Keratinocyte (primary cell): Measurements from ENCODE around the gene ANKHD1.

Source experiments
- EZH2 ChIP-seq: IDR thresholded peaks from one replicate; pipeline ENCODE4 v1.6.1; 2012; ENCODE audit warnings: inconsistent platforms, mild to moderate bottlenecking, low read length, moderate library complexity
- TF ChIP-seq, protein P1 (sequence below), 3 experiments: IDR thresholded peaks in 1 of 3; conservative IDR thresholded peaks in 1 of 3; optimal IDR thresholded peaks in 1 of 3; 2 replicates in 2 of 3; 3 replicates in 1 of 3; pipeline versions ENCODE3 to v1.5.1; 2011; ENCODE audit warnings: low read length in 3 of 3, mild to moderate bottlenecking in 3 of 3, moderate library complexity in 2 of 3, control low read depth in 1 of 3, inconsistent platforms in 1 of 3; ENCODE audit not compliant: insufficient read depth in 2 of 3; ENCODE audit errors: extremely low read depth in 1 of 3

DNA sequence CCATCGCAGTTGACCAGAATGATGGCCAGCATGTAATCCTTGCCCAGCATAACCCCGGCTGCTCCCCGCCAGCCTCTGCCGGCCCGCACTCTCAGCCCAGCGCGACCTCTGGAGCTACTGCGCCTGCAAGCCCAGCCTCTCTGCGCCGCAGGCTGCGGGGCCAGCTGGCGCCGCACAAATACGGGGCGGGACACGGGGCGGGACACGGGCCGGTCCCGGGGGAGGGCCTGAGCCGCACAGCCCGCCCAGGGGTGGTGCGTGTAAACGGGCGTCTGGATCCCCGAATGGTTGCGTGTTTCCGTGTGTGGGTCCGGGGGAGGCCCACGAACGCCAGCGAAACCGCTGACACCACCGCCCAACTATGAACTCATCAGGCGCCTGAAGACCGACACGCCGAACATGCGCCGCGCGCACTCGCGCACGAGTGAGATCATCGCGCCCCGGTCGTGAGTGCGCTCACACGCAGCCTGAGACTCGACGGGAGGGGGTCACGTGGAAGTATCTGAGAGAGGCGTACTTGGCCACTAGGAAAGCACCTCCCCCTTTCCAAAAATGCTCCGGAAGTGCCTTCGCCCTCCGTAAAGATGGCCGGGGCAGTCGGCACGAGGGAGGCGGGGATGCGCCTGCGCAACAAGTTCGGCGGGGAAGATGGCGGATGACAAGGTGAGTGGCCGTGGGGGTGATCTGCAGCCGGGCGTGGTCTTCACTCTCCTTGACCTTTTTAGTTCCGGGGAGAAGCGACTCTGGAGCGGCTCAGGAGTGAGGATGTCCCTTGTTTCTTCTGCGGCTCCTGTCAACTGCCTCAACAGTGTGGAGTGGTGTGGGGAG lies 162.8 kb downstream of the ANKHD1 start, which contains the start of the genes APBB3 and SLC35A4:
- TF ChIP-seq, protein P1, sequence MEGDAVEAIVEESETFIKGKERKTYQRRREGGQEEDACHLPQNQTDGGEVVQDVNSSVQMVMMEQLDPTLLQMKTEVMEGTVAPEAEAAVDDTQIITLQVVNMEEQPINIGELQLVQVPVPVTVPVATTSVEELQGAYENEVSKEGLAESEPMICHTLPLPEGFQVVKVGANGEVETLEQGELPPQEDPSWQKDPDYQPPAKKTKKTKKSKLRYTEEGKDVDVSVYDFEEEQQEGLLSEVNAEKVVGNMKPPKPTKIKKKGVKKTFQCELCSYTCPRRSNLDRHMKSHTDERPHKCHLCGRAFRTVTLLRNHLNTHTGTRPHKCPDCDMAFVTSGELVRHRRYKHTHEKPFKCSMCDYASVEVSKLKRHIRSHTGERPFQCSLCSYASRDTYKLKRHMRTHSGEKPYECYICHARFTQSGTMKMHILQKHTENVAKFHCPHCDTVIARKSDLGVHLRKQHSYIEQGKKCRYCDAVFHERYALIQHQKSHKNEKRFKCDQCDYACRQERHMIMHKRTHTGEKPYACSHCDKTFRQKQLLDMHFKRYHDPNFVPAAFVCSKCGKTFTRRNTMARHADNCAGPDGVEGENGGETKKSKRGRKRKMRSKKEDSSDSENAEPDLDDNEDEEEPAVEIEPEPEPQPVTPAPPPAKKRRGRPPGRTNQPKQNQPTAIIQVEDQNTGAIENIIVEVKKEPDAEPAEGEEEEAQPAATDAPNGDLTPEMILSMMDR (optimal IDR thresholded peaks at IDR 0.05 in 1 of 3, IDR thresholded peaks at IDR 0.05 in 1 of 3, conservative IDR thresholded peaks at IDR 0.05 in 1 of 3; ENCODE audit: extremely low read depth in 1 of 3, insufficient read depth in 2 of 3, low read length in 3 of 3), result no peak
- TF ChIP-seq EZH2, result no peak
